Measurements from ENCODE around the gene CAPN15. TPM values are rescaled to one million over a fixed set of nuclear protein-coding genes. Genes with fewer than 3 reads are reported as not detected.
A peak's percentile ranks its signal among the peaks of the same experiment; 100 is the strongest.

Gene CAPN15
- total RNA-seq, 4 donors from 2014 or later = 22.3 to 37.8 (median 27.4) TPM

DNA sequence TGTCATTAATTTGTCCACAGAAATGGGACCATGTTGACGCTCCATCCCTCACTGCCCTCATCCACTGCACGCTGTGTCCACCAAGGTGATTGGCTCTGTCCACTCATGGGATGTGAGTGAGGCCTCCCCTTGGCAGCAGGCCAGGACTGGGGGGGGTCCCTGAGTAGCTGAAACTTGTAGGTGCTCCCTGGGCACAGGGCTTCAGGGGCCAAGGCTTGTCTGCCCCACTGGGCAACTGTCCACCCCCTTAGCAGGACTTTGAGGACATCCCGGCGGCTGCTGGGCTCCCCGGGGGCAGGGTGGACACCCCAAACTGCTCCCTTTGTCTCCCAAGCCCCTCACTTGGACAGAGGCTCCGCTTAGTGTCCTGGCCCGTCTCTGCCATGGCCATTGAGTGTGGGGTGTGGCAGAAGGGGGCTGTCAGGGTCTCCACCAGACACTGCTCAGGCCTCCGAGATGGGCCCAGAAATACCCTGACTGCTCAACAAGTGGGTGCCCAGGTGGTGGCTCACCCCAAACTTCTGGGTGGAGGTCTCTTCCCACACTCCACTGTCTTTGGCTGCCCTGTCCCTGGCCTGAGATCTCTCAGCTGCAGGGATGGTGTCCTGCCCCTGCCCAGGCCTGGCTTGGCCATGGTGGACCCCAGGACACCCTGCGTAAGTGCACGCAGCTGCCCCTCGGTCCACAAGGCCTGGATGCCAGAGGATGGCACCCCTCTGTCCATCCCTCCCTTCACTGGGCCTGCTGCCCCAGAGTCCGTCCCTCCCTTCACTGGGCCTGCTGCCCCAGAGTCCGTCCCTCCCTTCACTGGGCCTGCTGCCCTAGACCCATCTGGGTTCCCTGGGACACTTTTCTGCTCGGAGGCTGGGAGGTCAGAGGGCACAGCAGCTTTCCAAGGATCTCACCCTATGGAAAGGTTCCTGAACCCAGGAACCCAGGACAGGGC is 59.4 kb downstream of the CAPN15 start:
- no peak for ATAC-seq
- Histone ChIP-seq H3K27ac (peak overlapping the region; percentile 96 to 99 (median 98)), H3K9me3 (no peaks in the 10 kb centered on the region), H3K4me1 (peaks cover 35 to 41% of the 10 kb centered on the region in 2 donors), H3K4me3 (peak overlapping the region in 3 of 4 donors; percentile 89 to 94 (median 89)), H3K27me3 (no peaks in the 10 kb centered on the region), H3K36me3 (no peaks in the 10 kb centered on the region)
- intact Hi-C loops (cut with DNase I; ENCODE audit: low total_unique reads) (no loop called here), in situ Hi-C loops (cut with MboI; ENCODE audit: low sequenced_read_pairs in 4 of 4) (no loop called here)
- peak in 1 of 2 donors; percentile 57 for DNase-seq
- no peak for TF ChIP-seq POLR2A (IDR thresholded peaks at IDR 0.05)
- TF ChIP-seq CTCF (IDR thresholded peaks at IDR 0.05 in 4 of 5, conservative IDR thresholded peaks at IDR 0.05 in 1 of 5) = no peak

- in situ Hi-C loops (cut with MboI; ENCODE audit: low sequenced_read_pairs in 4 of 4) = no loop called here
- H3K36me3 ChIP-seq = no peaks in the 10 kb centered on the region
- H3K27ac ChIP-seq = peak overlapping the region; percentile 96 to 99 (median 98)
- H3K4me3 ChIP-seq = peak overlapping the region; percentile 85 to 94 (median 89)
- DNase-seq (peak in 1 of 2 donors; percentile 50), ATAC-seq (peak in 1 of 2 donors; percentile 1)
- no peaks in the 10 kb centered on the region for H3K27me3 ChIP-seq
- TF ChIP-seq POLR2A (IDR thresholded peaks at IDR 0.05) = no peak
- TF ChIP-seq CTCF (IDR thresholded peaks at IDR 0.05 in 4 of 5, conservative IDR thresholded peaks at IDR 0.05 in 1 of 5) = no peak
- H3K4me1 ChIP-seq = peaks cover 50 to 56% of the 10 kb centered on the region in 2 donors
- intact Hi-C loops (cut with DNase I; ENCODE audit: low total_unique reads) = no loop called here
- no peaks in the 10 kb centered on the region for H3K9me3 ChIP-seq
Measured at GRCh38 chr16:588639-588888, 61.1 kb downstream of the CAPN15 start.

- H3K4me1 ChIP-seq = peaks cover 56 to 61% of the 10 kb centered on the region in 2 donors
- H3K9me3 ChIP-seq = no peaks in the 10 kb centered on the region
- intact Hi-C loops (cut with DNase I; ENCODE audit: low total_unique reads) = loop anchor here (1.0 kb wide), 3 partner anchors 48 to 164 kb away; partner anchors contain the start of gene RAB11FIP3
- in situ Hi-C loops (cut with MboI; ENCODE audit: low sequenced_read_pairs in 4 of 4) = no loop called here
- no peaks in the 10 kb centered on the region for H3K36me3 ChIP-seq
- H3K27ac ChIP-seq = peak overlapping the region; percentile 96 to 99 (median 98)
- DNase-seq (peak; percentile 96), ATAC-seq (peak; percentile 72 to 78)
- H3K27me3 ChIP-seq = no peaks in the 10 kb centered on the region
- peak overlapping the region; percentile 85 to 94 (median 89) for H3K4me3 ChIP-seq
- TF ChIP-seq CTCF (IDR thresholded peaks at IDR 0.05 in 4 of 5, conservative IDR thresholded peaks at IDR 0.05 in 1 of 5) = peak in 2 of 5 experiments; percentile 8 to 13
- TF ChIP-seq POLR2A (IDR thresholded peaks at IDR 0.05) = peak; percentile 96 to 97
Measured at GRCh38 chr16:588889-589657, 61.6 kb downstream of the CAPN15 start.

- H3K4me1 ChIP-seq = peaks cover 61 to 66% of the 10 kb centered on the region in 2 donors
- H3K4me3 ChIP-seq = peak within 1 kb of the TSS; percentile 89 to 94 (median 90)
- no peaks in the 10 kb centered on the region for H3K36me3 ChIP-seq
- TF ChIP-seq POLR2A (IDR thresholded peaks at IDR 0.05) (no peak), CTCF (IDR thresholded peaks at IDR 0.05 in 4 of 5, conservative IDR thresholded peaks at IDR 0.05 in 1 of 5) (no peak)
- DNase-seq (peak; percentile 99), ATAC-seq (peak; percentile 60 to 72)
- intact Hi-C loops (cut with DNase I; ENCODE audit: low total_unique reads) (loop anchor here (1.0 kb wide), 4 partner anchors 48 to 164 kb away; partner anchors contain the start of gene RAB11FIP3), in situ Hi-C loops (cut with MboI; ENCODE audit: low sequenced_read_pairs in 4 of 4) (no loop called here)
- H3K27me3 ChIP-seq = no peaks in the 10 kb centered on the region
- no peaks in the 10 kb centered on the region for H3K9me3 ChIP-seq
- peak within 1 kb of the TSS; percentile 96 to 99 (median 98) for H3K27ac ChIP-seq
Measured at GRCh38 chr16:589658-590187, 62.2 kb downstream of the CAPN15 start, which contains the start of gene RAB40C. Gene RAB40C (plus strand): TSS chr16:590066. CDS start chr16:590292, 226 bp downstream.
